Stimulated activated CD8-positive, alpha-beta memory T cell treated with anti-CD3 and anti-CD28 coated beads, Interleukin-12 subunit alpha, Interleukin-12 subunit beta, amount 100 ng/mL, for 24 hours (primary cell): ENCODE measurements around the gene PRICKLE2.

ENCODE experiments used
- DNase-seq: peaks from one replicate; pipeline ENCODE4 v3.0.0-alpha.2; 2020; ENCODE audit errors: extremely low read depth

The PRICKLE2 gene

GRCh38 chr3:64047787-64048186 is 177.5 kb downstream of the PRICKLE2 start:
- no peak for DNase-seq

GRCh38 chr3:64046996-64047594 is 178.2 kb downstream of the PRICKLE2 start:
- DNase-seq: no peak

- no peak for DNase-seq
Measured at GRCh38 chr3:64046592-64046991, 178.7 kb downstream of the PRICKLE2 start.

GRCh38 chr3:64042952-64043351 is 182.3 kb downstream of the PRICKLE2 start:
- DNase-seq: no peak
